H9 (cell line): Measurements from ENCODE around the gene SLC16A7. TPM values are rescaled to one million over a fixed set of nuclear protein-coding genes. Genes with fewer than 3 reads are reported as not detected.

Experiments used
- DNase-seq: peaks from one replicate; pipeline ENCODE4 v3.0.0-alpha.2; 2017
- H2AFZ ChIP-seq: one replicate; pipeline ENCODE4 v1.6.1; 2013; ENCODE audit warnings: mild to moderate bottlenecking, low read length, control low read depth, moderate library complexity
- H2AK5ac ChIP-seq: 2 replicates; pipeline ENCODE4 v1.6.1; 2013; ENCODE audit warnings: low read length, control low read depth, mixed read lengths; ENCODE audit not compliant: insufficient read length
- H2BK120ac ChIP-seq: one replicate; pipeline ENCODE4 v1.6.1; 2013; ENCODE audit warnings: low read depth, mild to moderate bottlenecking, low read length, control low read depth, inconsistent platforms; ENCODE audit not compliant: poor library complexity, severe bottlenecking
- H2BK12ac ChIP-seq: 2 replicates; pipeline ENCODE4 v1.6.1; 2013; ENCODE audit warnings: low read length, control low read depth, mixed read lengths, low read depth; ENCODE audit not compliant: insufficient read length
- H2BK15ac ChIP-seq: 2 replicates; pipeline ENCODE4 v1.6.1; 2013; ENCODE audit warnings: low read depth, low read length, control low read depth
- H2BK20ac ChIP-seq: one replicate; pipeline ENCODE4 v1.6.1; 2013; ENCODE audit warnings: low read depth, mild to moderate bottlenecking, low read length, control low read depth, inconsistent platforms; ENCODE audit not compliant: poor library complexity, severe bottlenecking
- H2BK5ac ChIP-seq: 2 replicates; pipeline ENCODE4 v1.6.1; 2013; ENCODE audit warnings: low read length, control low read depth, mixed read lengths; ENCODE audit not compliant: insufficient read length
- H3K14ac ChIP-seq: 2 replicates; pipeline ENCODE4 v1.6.1; 2013; ENCODE audit warnings: low read length, control low read depth; ENCODE audit not compliant: insufficient read depth
- H3K18ac ChIP-seq: 2 replicates; pipeline ENCODE4 v1.6.1; 2013; ENCODE audit warnings: low read depth, mild to moderate bottlenecking, mixed read lengths, low read length, control low read depth; ENCODE audit not compliant: insufficient read length
- H3K23ac ChIP-seq: 2 replicates; pipeline ENCODE4 v1.6.1; 2013; ENCODE audit warnings: low read length, control low read depth, mixed read lengths, low read depth; ENCODE audit not compliant: insufficient read length
- H3K23me2 ChIP-seq: 2 replicates; pipeline ENCODE4 v1.6.1; 2013; ENCODE audit warnings: low read depth, mild to moderate bottlenecking, mixed read lengths, low read length, control low read depth; ENCODE audit not compliant: insufficient read length, poor library complexity, severe bottlenecking
- H3K27ac ChIP-seq: 2 replicates; pipeline ENCODE4 v1.5.1; 2013; ENCODE audit warnings: low read length, control low read depth, mixed read lengths, low read depth; ENCODE audit not compliant: insufficient read length
- H3K27me3 ChIP-seq: 2 replicates; pipeline ENCODE4 v1.6.1; 2013; ENCODE audit warnings: low read length, control low read depth, inconsistent platforms; ENCODE audit not compliant: insufficient read depth
- H3K4ac ChIP-seq: 2 replicates; pipeline ENCODE4 v1.6.1; 2013; ENCODE audit warnings: low read depth, mild to moderate bottlenecking, control low read depth, inconsistent platforms, low read length, moderate library complexity
- H3K4me1 ChIP-seq: 2 replicates; pipeline ENCODE4 v1.6.1; 2013; ENCODE audit warnings: low read length, control low read depth, inconsistent platforms; ENCODE audit not compliant: insufficient read depth
- H3K4me2 ChIP-seq: 2 replicates; pipeline ENCODE4 v1.6.1; 2013; ENCODE audit warnings: low read length, control low read depth, mixed read lengths; ENCODE audit not compliant: insufficient read length, insufficient read depth
- H3K56ac ChIP-seq: 2 replicates; pipeline ENCODE4 v1.6.1; 2013; ENCODE audit warnings: low read depth, mild to moderate bottlenecking, mixed read lengths, low read length, control low read depth; ENCODE audit not compliant: insufficient read length
- H3K79me1 ChIP-seq: 2 replicates; pipeline ENCODE4 v1.6.1; 2013; ENCODE audit warnings: low read depth, mild to moderate bottlenecking, moderate library complexity, low read length, control low read depth, inconsistent platforms; ENCODE audit not compliant: insufficient read depth, poor library complexity, severe bottlenecking
- H3K79me2 ChIP-seq: 2 replicates; pipeline ENCODE4 v1.6.1; 2013; ENCODE audit warnings: low read length, control low read depth, inconsistent platforms; ENCODE audit not compliant: insufficient read depth
- H3K9ac ChIP-seq: 2 replicates; pipeline ENCODE4 v1.6.1; 2013; ENCODE audit warnings: low read length, control low read depth, mixed read lengths; ENCODE audit not compliant: insufficient read length; ENCODE audit errors: extremely low read depth
- H3K9me3 ChIP-seq: one replicate; pipeline ENCODE4 v1.6.1; 2013; ENCODE audit warnings: low read depth, low read length, inconsistent platforms; ENCODE audit not compliant: control insufficient read depth
- H3T11ph ChIP-seq: one replicate; pipeline ENCODE4 v1.6.1; 2013; ENCODE audit warnings: mild to moderate bottlenecking, low read length, control low read depth, inconsistent platforms
- H4K20me1 ChIP-seq: one replicate; pipeline ENCODE4 v1.6.1; 2013; ENCODE audit not compliant: control insufficient read depth, insufficient read length, insufficient read depth
- H4K5ac ChIP-seq: 2 replicates; pipeline ENCODE4 v1.6.1; 2013; ENCODE audit warnings: low read depth, mild to moderate bottlenecking, mixed read lengths, low read length, control low read depth; ENCODE audit not compliant: insufficient read length
- H4K8ac ChIP-seq: replicated peaks from 2 replicates; pipeline ENCODE4 v1.6.1; 2013; ENCODE audit warnings: low read length, control low read depth, mixed read lengths, low read depth; ENCODE audit not compliant: insufficient read length
- H4K91ac ChIP-seq: 2 replicates; pipeline ENCODE4 v1.6.1; 2013; ENCODE audit warnings: low read depth, mild to moderate bottlenecking, moderate library complexity, mixed read lengths, low read length, control low read depth; ENCODE audit not compliant: insufficient read length
- H3K27ac Mint-ChIP-seq, 3 experiments: 2 replicates in 2 of 3; 3 replicates in 1 of 3; pipeline ENCODE4 v1.8.0; 2020 to 2021; ENCODE audit warnings: mixed read lengths in 3 of 3, mild to moderate bottlenecking in 1 of 3, moderate library complexity in 1 of 3
- H3K27me3 Mint-ChIP-seq: 2 replicates; pipeline ENCODE4 v1.8.0; 2021; ENCODE audit warnings: low read depth, mild to moderate bottlenecking, moderate library complexity, mixed read lengths
- H3K36me3 Mint-ChIP-seq, 3 experiments: 2 replicates in 2 of 3; 3 replicates in 1 of 3; pipeline ENCODE4 v1.8.0; 2020 to 2021; ENCODE audit warnings: low read depth in 3 of 3, mixed read lengths in 3 of 3; ENCODE audit not compliant: insufficient read depth in 1 of 3
- H3K4me1 Mint-ChIP-seq, 2 experiments: 2 replicates each; pipeline ENCODE4 v1.8.0; 2020; ENCODE audit warnings: mixed read lengths in 2 of 2
- H3K4me3 Mint-ChIP-seq, 2 experiments: 2 replicates in 1 of 2; 3 replicates in 1 of 2; pipeline ENCODE4 v1.8.0; 2020 to 2021; ENCODE audit warnings: mild to moderate bottlenecking in 2 of 2, mixed read lengths in 2 of 2, moderate library complexity in 1 of 2
- H3K9me3 Mint-ChIP-seq, 2 experiments: 2 replicates in 1 of 2; 3 replicates in 1 of 2; pipeline ENCODE4 v1.8.0; 2020; ENCODE audit warnings: mild to moderate bottlenecking in 2 of 2, mixed read lengths in 2 of 2, moderate library complexity in 1 of 2
- CTCF ChIP-seq: fragments of 200-600 bp; sonication (generic); conservative IDR thresholded peaks from 3 replicates; pipeline ENCODE4 v1.8.0; 2021; ENCODE audit warnings: antibody characterized with exemption, mild to moderate bottlenecking
- WGBS: extraction: QIAGEN DNeasy Blood & Tissue Kit; methylation state at CpG from one replicate; pipeline ENCODE4 v1.1.7; 2013; ENCODE audit warnings: missing lambda C conversion rate, low lambda C conversion rate, mixed read lengths; ENCODE audit not compliant: insufficient read length; ENCODE audit errors: extremely low coverage; 5-methylcytosine and 5-hydroxymethylcytosine counted together
- total RNA-seq: library from RNA; stranded (reverse); gene quantifications from 2 replicates; pipeline ENCODE4 v1.2.1, GENCODE V29; 2021

SLC16A7 gene
- total RNA-seq, 1 experiment from 2014 or later, result 2.2 TPM

GRCh38 chr12:59619461-59620240, 23.8 kb downstream of the SLC16A7 start:
- Histone ChIP-seq H3K9ac (no peak overlapping the region), H3K18ac (no peak overlapping the region), H4K8ac (no peak overlapping the region), H3K4ac (no peak overlapping the region), H4K20me1 (no peaks in the 10 kb centered on the region), H3K14ac (no peak overlapping the region), H4K5ac (no peak overlapping the region), H2BK120ac (no peak overlapping the region), H2BK20ac (no peak overlapping the region), H3K23ac (no peak overlapping the region), H3K23me2 (no peaks in the 10 kb centered on the region), H3T11ph (no peak overlapping the region), H3K4me2 (no peak overlapping the region), H3K79me2 (no peaks in the 10 kb centered on the region), H3K27ac (no peak overlapping the region), H2AFZ (no peak overlapping the region), H4K91ac (no peak overlapping the region), H2BK5ac (no peak overlapping the region), H2BK12ac (no peak overlapping the region), H3K4me1 (no peaks in the 10 kb centered on the region), H2AK5ac (no peak overlapping the region), H3K27me3 (no peaks in the 10 kb centered on the region), H3K56ac (no peak overlapping the region), H3K79me1 (no peaks in the 10 kb centered on the region), H2BK15ac (no peak overlapping the region), H3K9me3 (no peaks in the 10 kb centered on the region)
- Mint-ChIP-seq H3K4me3 (no peak overlapping the region), H3K9me3 (no peaks in the 10 kb centered on the region), H3K27me3 (no peaks in the 10 kb centered on the region), H3K4me1 (no peaks in the 10 kb centered on the region), H3K27ac (no peak overlapping the region), H3K36me3 (no peaks in the 10 kb centered on the region)
- TF ChIP-seq CTCF, result no peak
- WGBS, result no CpG with 5 or more reads among the region's 1 CpG
- no peak for DNase-seq
